AG04450 (cell line): ENCODE measurements around the gene ELF4. TPM values are rescaled to one million over a fixed set of nuclear protein-coding genes. Genes with fewer than 3 reads are reported as not detected.

Source experiments
- CTCF ChIA-PET: fragments of 300-600, 350-600 bp; formaldehyde crosslinking; extraction: SDS; loops from one replicate; lab custom pipeline; 2022; ENCODE audit warnings: antibody characterized with exemption, inconsistent platforms; lab: Charles Lee
- POLR2A ChIA-PET: fragments of 350-600 bp; formaldehyde crosslinking; extraction: SDS; loops from one replicate; lab custom pipeline; 2021; ENCODE audit warnings: antibody characterized with exemption, inconsistent platforms; lab: Yijun Ruan, JAX
- DNase-seq: peaks from one replicate; pipeline ENCODE4 v3.0.0-alpha.2; 2011; ENCODE audit warnings: low read depth, low spot score
- H3K27ac ChIP-seq: one replicate; pipeline ENCODE4 v1.5.1; 2012; ENCODE audit warnings: low read depth, low read length, control low read depth
- H3K27me3 ChIP-seq: one replicate; pipeline ENCODE4 v1.6.0; 2012; ENCODE audit warnings: low read length; ENCODE audit not compliant: control insufficient read depth, insufficient read depth
- H3K4me3 ChIP-seq: 2 replicates; pipeline ENCODE4 v1.5.1; 2011; ENCODE audit warnings: mild to moderate bottlenecking, low read depth, low read length, control low read depth
- H3K9me3 ChIP-seq: 2 replicates; pipeline ENCODE4 v1.5.1; 2012; ENCODE audit warnings: low read length; ENCODE audit not compliant: control insufficient read depth, insufficient read depth
- CTCF ChIP-seq: IDR thresholded peaks from 2 replicates; pipeline ENCODE4 v1.5.1; 2011; ENCODE audit warnings: low read depth, low read length, control low read depth, inconsistent platforms
- polyA plus RNA-seq: library from polyadenylated mRNA; depleted of rRNA; stranded (reverse); fragments of >200 nt; gene quantifications from 2 replicates; pipeline ENCODE4 v1.2.3, GENCODE V29; 2011

Gene ELF4
- polyA plus RNA-seq, 1 experiment, result 17.7 TPM

GRCh38 chrX:130049821-130050220, 60.5 kb downstream of the ELF4 start:
- Histone ChIP-seq H3K4me3 (no peak overlapping the region), H3K27me3 (no peaks in the 10 kb centered on the region), H3K27ac (no peak overlapping the region), H3K9me3 (no peaks in the 10 kb centered on the region)
- no peak for TF ChIP-seq CTCF
- no peak for DNase-seq
- ChIA-PET POLR2A (no interaction called here), CTCF (no interaction called here)

GRCh38 chrX:130048686-130049222, 61.5 kb downstream of the ELF4 start:
- H3K4me3 ChIP-seq, result no peak overlapping the region
- H3K27me3 ChIP-seq, result no peaks in the 10 kb centered on the region
- DNase-seq, result no peak
- CTCF ChIA-PET, result interaction anchor here (1.9 kb wide), 1 partner anchor 12 kb away, joined by 9 read pairs; no protein-coding TSS in a partner anchor
- POLR2A ChIA-PET, result no interaction called here
- H3K9me3 ChIP-seq, result no peaks in the 10 kb centered on the region
- H3K27ac ChIP-seq, result no peak overlapping the region
- no peak for TF ChIP-seq CTCF

GRCh38 chrX:130047416-130047815, 62.9 kb downstream of the ELF4 start:
- no peaks in the 10 kb centered on the region for H3K27me3 ChIP-seq
- H3K4me3 ChIP-seq, result no peak overlapping the region
- POLR2A ChIA-PET, result no interaction called here
- no peak overlapping the region for H3K27ac ChIP-seq
- no peak for DNase-seq
- H3K9me3 ChIP-seq, result no peaks in the 10 kb centered on the region
- no peak for TF ChIP-seq CTCF
- CTCF ChIA-PET, result interaction anchor here (1.9 kb wide), 1 partner anchor 13 kb away, joined by 9 read pairs; no protein-coding TSS in a partner anchor

GRCh38 chrX:130039847-130040246, 70.5 kb downstream of the ELF4 start:
- Histone ChIP-seq H3K4me3 (no peak overlapping the region), H3K9me3 (no peaks in the 10 kb centered on the region), H3K27ac (no peak overlapping the region), H3K27me3 (no peaks in the 10 kb centered on the region)
- POLR2A ChIA-PET, result interaction anchor here (0.5 kb wide), 1 partner anchor 57 kb away, joined by 11 read pairs; no protein-coding TSS in a partner anchor
- no peak for TF ChIP-seq CTCF
- DNase-seq, result no peak
- CTCF ChIA-PET, result interaction anchor here (1.2 to 2.7 kb wide), 3 partner anchors 11 to 114 kb away, joined by 5 to 19 read pairs (median 14); no protein-coding TSS in a partner anchor

GRCh38 chrX:130034178-130034577, 76.1 kb downstream of the ELF4 start:
- POLR2A ChIA-PET, result no interaction called here
- CTCF ChIA-PET, result interaction anchor here (1.0 to 1.4 kb wide), 2 partner anchors 27 to 429 kb away, joined by 3 to 5 read pairs; no protein-coding TSS in a partner anchor
- no peak overlapping the region for H3K27ac ChIP-seq

More at GRCh38 chrX:130034178-130034577, 76.1 kb downstream of the ELF4 start:
- Histone ChIP-seq H3K9me3 (no peaks in the 10 kb centered on the region), H3K4me3 (no peak overlapping the region), H3K27me3 (no peaks in the 10 kb centered on the region)
- TF ChIP-seq CTCF, result no peak
- DNase-seq, result no peak
